ENCODE data around the gene DDX4. TPM values are rescaled to one million over a fixed set of nuclear protein-coding genes. Genes with fewer than 3 reads are reported as not detected.

Gene DDX4
- total and polyA plus RNA-seq, 9 of the 15 experiments (the other 6 are each of a cell fraction or from before 2014, with no cell fraction given), result not detected

GRCh38 chr5:55708732-55709131 is 29.1 kb upstream of the DDX4 start (continued):
- no peak for TF ChIP-seq ZC3H11A (IDR thresholded peaks at IDR 0.05; ENCODE audit: low read depth, low read length)
- TF ChIP-seq, protein P1, sequence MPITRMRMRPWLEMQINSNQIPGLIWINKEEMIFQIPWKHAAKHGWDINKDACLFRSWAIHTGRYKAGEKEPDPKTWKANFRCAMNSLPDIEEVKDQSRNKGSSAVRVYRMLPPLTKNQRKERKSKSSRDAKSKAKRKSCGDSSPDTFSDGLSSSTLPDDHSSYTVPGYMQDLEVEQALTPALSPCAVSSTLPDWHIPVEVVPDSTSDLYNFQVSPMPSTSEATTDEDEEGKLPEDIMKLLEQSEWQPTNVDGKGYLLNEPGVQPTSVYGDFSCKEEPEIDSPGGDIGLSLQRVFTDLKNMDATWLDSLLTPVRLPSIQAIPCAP (CRISPR knock-in tag; IDR thresholded peaks at IDR 0.05; ENCODE audit: borderline replicate concordance), result no peak
- TF ChIP-seq ARNT (IDR thresholded peaks at IDR 0.05), result no peak

GRCh38 chr5:55711507-55712022 is 26.3 kb upstream of the DDX4 start:
- H4K20me1 ChIP-seq (replicated peaks; ENCODE audit: control insufficient read depth, insufficient read depth, low read length), result no peaks in the 10 kb centered on the region
- peak overlapping the region; percentile 97 for H3K4me2 ChIP-seq (ENCODE audit: insufficient read depth, low read length)
- peak; percentile 5 for ATAC-seq
- ChIA-PET POLR2A (interaction anchor here (0.6 to 0.9 kb wide), 2 partner anchors 20 to 133 kb away, joined by 3 to 6 read pairs; no protein-coding TSS in a partner anchor), CTCF (ENCODE audit: low intra/inter-chr PET ratio) (no interaction called here)
- DNase-seq (ENCODE audit: extremely low read depth in 1 of 4, low spot score in 3 of 4), result peak in 1 of 4 experiments; percentile 17
- no peaks in the 10 kb centered on the region for H3K27me3 ChIP-seq (ENCODE audit: control insufficient read depth in 2 of 2, insufficient read depth in 2 of 2, low read length in 2 of 2)
- WGBS (ENCODE audit: insufficient coverage, low coverage, missing lambda C conversion rate), result 3% methylated on average over 15 of the region's 18 CpGs
- in situ Hi-C loops (cut with MboI), result no loop called here
- peak overlapping the region; percentile 90 for H3K4me3 ChIP-seq
- peak overlapping the region; percentile 95 for H2AFZ ChIP-seq (ENCODE audit: low read depth, low read length)
- H3K36me3 ChIP-seq (ENCODE audit: control insufficient read depth, insufficient read depth, low read length), result no peaks in the 10 kb centered on the region
- H3K4me1 ChIP-seq (replicated peaks in 1 of 2; ENCODE audit: control insufficient read depth in 2 of 2, insufficient read depth in 2 of 2, low read length in 2 of 2), result peaks cover 0 to 11% of the 10 kb centered on the region in 2 experiments; a peak in 4 of 5 replicates
- no peaks in the 10 kb centered on the region for H3K9me1 ChIP-seq (ENCODE audit: control insufficient read depth, insufficient read depth, low read length)
- intact Hi-C loops (cut with micrococcal nuclease), result no loop called here
- TSS peak; percentile 61 for BruUV-seq (replicated peaks)
- TF ChIP-seq RUNX1 (IDR thresholded peaks at IDR 0.05; ENCODE audit: low read depth) (no peak), SMARCA4 (IDR thresholded peaks at IDR 0.05) (peak; percentile 26; the same call in 1 of the 2 replicates), RBM22 (IDR thresholded peaks at IDR 0.05; ENCODE audit: low read depth, low read length, poor library complexity, severe bottlenecking) (no peak), KDM5B (IDR thresholded peaks at IDR 0.05; ENCODE audit: insufficient replicate concordance, low read depth, low read length) (no peak), DEAF1 (CRISPR knock-in tag; IDR thresholded peaks at IDR 0.05) (no peak), TCF3 (CRISPR knock-in tag; IDR thresholded peaks at IDR 0.05) (no peak), ZNF263 (CRISPR knock-in tag; IDR thresholded peaks at IDR 0.05; ENCODE audit: borderline replicate concordance) (0 out of 2 replicates have a peak, but pooled peaks have one; percentile 58)
- TF ChIP-seq, protein P2, sequence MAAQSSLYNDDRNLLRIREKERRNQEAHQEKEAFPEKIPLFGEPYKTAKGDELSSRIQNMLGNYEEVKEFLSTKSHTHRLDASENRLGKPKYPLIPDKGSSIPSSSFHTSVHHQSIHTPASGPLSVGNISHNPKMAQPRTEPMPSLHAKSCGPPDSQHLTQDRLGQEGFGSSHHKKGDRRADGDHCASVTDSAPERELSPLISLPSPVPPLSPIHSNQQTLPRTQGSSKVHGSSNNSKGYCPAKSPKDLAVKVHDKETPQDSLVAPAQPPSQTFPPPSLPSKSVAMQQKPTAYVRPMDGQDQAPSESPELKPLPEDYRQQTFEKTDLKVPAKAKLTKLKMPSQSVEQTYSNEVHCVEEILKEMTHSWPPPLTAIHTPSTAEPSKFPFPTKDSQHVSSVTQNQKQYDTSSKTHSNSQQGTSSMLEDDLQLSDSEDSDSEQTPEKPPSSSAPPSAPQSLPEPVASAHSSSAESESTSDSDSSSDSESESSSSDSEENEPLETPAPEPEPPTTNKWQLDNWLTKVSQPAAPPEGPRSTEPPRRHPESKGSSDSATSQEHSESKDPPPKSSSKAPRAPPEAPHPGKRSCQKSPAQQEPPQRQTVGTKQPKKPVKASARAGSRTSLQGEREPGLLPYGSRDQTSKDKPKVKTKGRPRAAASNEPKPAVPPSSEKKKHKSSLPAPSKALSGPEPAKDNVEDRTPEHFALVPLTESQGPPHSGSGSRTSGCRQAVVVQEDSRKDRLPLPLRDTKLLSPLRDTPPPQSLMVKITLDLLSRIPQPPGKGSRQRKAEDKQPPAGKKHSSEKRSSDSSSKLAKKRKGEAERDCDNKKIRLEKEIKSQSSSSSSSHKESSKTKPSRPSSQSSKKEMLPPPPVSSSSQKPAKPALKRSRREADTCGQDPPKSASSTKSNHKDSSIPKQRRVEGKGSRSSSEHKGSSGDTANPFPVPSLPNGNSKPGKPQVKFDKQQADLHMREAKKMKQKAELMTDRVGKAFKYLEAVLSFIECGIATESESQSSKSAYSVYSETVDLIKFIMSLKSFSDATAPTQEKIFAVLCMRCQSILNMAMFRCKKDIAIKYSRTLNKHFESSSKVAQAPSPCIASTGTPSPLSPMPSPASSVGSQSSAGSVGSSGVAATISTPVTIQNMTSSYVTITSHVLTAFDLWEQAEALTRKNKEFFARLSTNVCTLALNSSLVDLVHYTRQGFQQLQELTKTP (IDR thresholded peaks at IDR 0.05; ENCODE audit: low read depth in 1 of 2, partially characterized antibody in 2 of 2), result no peak
- H3K9ac ChIP-seq (ENCODE audit: insufficient read depth in 1 of 2, low read depth in 2 of 2, low read length in 2 of 2), result peak overlapping the region; percentile 81 to 99
- no peaks in the 10 kb centered on the region for H3K9me3 ChIP-seq (replicated peaks; ENCODE audit: control insufficient read depth, insufficient read depth, low read depth, low read length)
- FAIRE-seq, result no peak
- H3K79me2 ChIP-seq (ENCODE audit: control insufficient read depth, insufficient read depth, low read length), result peaks cover 10% of the 10 kb centered on the region
- peak overlapping the region; percentile 65 for H3K27ac ChIP-seq (ENCODE audit: extremely low read depth, low read depth, low read length)
